GM10847 (cell line): ENCODE results near the gene ACTL9.

Experiments used
- POLR2A ChIP-seq: IDR thresholded peaks from 2 replicates; pipeline ENCODE4 v1.6.1; 2011; ENCODE audit not compliant: insufficient read length; ENCODE audit errors: extremely low read depth

ACTL9 gene

GRCh38 chr19:8664671-8665057 is 33.9 kb downstream of the ACTL9 start:
- TF ChIP-seq POLR2A = no peak

GRCh38 chr19:8663920-8664670 is 34.5 kb downstream of the ACTL9 start:
- TF ChIP-seq POLR2A = no peak

- TF ChIP-seq POLR2A = no peak
These were observed 36.3 kb downstream of the ACTL9 start for GRCh38 chr19:8662263-8662662.

GRCh38 chr19:8659905-8660304 is 38.7 kb downstream of the ACTL9 start:
- no peak for TF ChIP-seq POLR2A

GRCh38 chr19:8657869-8658268 is 40.7 kb downstream of the ACTL9 start:
- TF ChIP-seq POLR2A = no peak

GRCh38 chr19:8655340-8655709 is 43.3 kb downstream of the ACTL9 start:
- TF ChIP-seq POLR2A = no peak

GRCh38 chr19:8654591-8655339 is 43.8 kb downstream of the ACTL9 start:
- no peak for TF ChIP-seq POLR2A

GRCh38 chr19:8648240-8648639 is 50.4 kb downstream of the ACTL9 start:
- TF ChIP-seq POLR2A = no peak
